Measurements from ENCODE around the gene TTLL8.

Gene TTLL8

DNA sequence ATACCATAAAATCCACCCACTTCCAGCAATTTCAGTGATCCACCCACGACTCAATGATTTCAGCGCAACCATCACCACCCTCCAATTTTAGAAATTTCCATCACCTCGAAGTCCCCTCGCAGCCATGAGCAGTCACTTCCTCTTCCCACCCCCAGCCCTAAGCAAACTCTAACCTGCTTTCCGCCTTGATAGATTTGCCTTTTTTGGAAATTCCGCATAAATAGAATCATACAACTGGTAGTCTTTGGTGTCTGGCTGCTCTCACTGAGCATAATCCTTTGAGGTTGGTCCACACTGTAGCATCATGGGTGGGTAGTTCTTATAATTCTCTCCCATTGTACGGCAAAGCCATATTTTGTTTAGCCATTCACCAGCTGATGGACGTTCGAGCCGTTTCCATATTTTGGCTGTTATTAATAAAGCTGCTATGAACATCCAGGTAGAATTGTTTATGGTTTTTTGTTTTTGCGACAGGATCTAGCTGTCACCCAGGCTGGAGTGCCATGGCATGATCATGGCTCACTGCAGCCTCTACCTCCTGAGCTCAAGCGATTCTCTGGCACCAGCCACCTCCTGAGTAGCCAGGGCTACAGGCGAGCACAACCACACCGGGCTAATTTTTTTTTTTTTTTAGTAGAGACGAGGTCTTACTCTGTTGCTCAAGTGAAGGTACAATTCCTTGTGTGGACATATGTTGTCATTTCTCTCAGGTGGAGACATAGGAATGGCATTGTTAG lies 81.5 kb downstream of the TTLL8 start:
- peak; percentile 67 for DNase-seq

DNA sequence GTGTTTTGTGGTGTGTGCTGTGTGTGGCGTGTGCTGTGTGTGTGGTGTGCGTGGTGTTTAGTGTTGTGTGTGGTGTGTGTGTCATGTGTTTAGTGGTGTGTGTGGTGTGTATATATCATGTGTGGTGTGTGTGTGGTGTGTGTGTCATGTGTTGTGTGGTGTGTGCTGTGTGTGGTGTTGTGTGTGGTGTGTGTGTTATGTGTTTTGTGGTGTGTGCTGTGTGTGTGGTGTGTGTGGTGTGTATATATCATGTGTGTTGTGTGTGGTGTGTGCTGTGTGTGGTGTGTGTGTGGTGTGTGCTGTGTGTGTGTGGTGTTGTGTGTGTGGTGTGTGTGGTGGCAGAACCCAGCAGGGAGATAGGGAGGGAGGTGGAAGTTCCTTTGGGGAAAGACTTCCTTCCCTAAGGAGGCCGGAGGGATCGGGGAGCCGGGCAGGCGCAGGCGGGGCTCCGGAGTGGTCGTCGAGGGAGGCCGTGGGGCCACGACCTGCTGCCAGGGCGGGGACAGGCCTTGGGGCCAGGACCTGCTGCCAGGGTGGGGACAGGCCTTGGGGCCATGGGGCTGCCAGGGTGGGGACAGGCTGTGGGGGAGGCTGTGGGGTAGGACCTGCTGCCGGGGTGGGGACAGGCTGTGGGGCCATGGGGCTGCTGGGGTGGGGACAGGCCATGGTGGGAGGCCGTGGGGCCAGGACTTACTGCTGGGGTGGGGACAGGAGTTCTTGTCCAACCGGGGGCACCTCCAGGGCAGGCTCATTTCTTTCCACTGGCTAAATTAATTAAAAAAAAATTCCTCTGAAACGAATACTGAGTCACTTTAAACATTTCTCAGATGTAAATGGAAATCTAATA lies 82.3 kb downstream of the TTLL8 start:
- DNase-seq, result peak; percentile 59

GRCh38 chr22:49973018-49973961 lies 84.8 kb downstream of the TTLL8 start:
- DNase-seq, result no peak

- peak; percentile 20 for DNase-seq
Measured at GRCh38 chr22:49972163-49973017, 85.7 kb downstream of the TTLL8 start.

- DNase-seq, result peak; percentile 82
Measured at GRCh38 chr22:49971232-49972162, 86.6 kb downstream of the TTLL8 start.

DNA sequence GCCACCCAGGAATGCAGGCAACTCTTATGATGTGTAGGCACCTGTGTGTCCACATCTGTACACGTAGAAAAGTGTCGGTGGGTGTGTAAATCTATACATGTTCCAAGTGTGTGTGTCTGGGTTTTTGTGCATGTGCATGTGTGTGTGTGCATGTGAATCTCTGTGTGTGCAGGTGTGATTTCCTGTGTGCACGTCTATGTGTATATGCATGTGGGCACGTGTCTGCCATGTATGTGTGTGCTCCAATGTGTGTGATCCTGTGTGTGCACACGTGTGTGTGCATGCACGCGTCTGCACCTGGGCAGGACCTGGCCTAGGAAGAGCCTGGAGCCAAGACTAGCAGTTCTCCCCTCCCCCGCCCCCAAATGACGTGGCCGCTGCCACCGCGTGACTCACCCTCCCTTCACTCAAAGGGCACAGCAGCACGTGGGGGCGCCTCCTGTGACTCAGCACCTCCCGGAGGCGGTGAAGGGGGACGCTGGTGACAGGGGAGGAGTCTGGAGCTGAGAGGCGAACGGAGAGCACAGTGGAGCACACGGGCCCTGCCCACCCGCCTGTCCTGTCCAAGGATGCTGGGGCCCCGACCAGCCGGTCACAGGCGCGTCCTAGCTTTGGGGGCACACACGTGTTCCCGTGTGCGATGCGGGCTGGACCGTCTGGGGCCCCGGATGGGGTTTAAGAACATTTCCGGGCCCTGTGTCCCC lies 87.4 kb downstream of the TTLL8 start:
- peak; percentile 97 for DNase-seq

- peak; percentile 12 for DNase-seq
Measured at GRCh38 chr22:49969751-49970527, 88.2 kb downstream of the TTLL8 start.

DNA sequence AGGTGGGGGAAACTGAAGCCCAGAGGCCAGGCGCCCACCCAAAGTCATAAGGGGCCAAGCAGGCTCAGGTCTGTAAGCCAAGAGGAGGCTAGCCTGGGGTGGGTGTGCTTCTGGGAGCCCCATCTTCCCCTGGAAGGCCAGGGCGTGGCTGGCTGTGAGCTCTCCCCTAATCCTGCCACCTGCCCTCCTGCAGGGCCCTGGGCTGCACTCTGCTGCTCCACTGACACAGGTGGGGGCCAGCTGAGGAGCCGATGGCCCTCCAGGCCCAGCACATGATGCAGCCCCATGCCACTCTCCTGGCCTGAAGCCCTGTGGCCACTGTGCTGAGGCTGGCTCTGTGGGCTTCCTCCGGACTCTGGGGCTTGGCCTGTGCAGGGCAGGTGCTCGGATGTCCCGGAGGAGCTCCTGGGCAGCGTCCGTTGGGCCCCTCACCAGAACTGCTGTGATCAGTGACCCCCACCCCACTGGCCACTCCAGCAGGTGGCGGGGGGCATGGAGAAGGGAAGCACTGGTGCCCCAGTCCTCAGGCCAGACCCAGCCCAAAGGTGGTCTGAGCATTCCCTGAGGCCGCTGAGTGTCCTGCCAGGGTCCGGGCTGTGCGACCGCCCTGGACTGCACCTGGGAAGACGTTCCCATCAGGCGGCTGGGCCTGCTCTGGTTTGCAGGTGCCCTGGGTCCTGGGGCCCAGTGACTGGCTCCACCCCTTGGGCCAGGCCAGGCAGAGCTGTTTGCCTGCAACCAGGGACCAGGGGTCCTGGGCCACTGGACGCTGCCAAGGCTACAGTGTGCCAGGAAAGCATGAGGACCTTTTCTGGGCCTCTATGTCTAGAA lies 89.1 kb downstream of the TTLL8 start:
- peak; percentile 18 for DNase-seq

Measured in activated naive CD4-positive, alpha-beta T cell treated with anti-CD3 and anti-CD28 coated beads, Interleukin-2, amount 50 U/mL, for 16 hours (primary cell).